ENCODE measurements around the gene PMFBP1.

DNA sequence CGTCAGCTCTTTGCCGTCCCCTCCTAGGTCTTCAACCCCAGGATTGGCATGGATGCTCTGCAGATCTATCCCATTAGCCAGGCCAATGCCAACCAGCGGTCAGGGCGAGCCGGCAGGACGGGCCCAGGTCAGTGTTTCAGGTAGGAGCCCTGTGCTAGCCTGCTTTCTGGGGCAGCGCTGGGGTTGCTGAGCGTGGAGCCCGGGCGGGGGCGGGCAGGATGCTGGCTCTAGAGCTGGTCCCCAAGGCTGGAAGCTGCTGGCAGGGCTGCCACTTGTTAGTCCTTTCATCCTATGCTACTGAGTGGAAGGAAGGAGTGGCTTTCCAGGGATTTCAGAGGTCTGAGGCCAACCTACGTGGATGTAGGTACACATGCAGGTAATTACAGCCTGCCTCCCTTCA, 66.0 kb downstream of the PMFBP1 start:
- TF ChIP-seq GATA2 (IDR thresholded peaks at IDR 0.05; ENCODE audit: low read depth, low read length) = no peak
- TF ChIP-seq GATA3 (IDR thresholded peaks at IDR 0.05; ENCODE audit: low read depth, low read length) = no peak
